ENCODE data around the gene GPSM1. TPM values are rescaled to one million over a fixed set of nuclear protein-coding genes. Genes with fewer than 3 reads are reported as not detected.
A peak's percentile ranks its signal among the peaks of the same experiment; 100 is the strongest.
"Not testable (repeated sequence)": the region's sequence is repeated elsewhere in the genome, so short reads cannot be mapped to it uniquely, and the experiment has no call there.

Gene GPSM1
- total RNA-seq, 2 donors from 2014 or later, result 8.5 to 12.3 TPM

DNA sequence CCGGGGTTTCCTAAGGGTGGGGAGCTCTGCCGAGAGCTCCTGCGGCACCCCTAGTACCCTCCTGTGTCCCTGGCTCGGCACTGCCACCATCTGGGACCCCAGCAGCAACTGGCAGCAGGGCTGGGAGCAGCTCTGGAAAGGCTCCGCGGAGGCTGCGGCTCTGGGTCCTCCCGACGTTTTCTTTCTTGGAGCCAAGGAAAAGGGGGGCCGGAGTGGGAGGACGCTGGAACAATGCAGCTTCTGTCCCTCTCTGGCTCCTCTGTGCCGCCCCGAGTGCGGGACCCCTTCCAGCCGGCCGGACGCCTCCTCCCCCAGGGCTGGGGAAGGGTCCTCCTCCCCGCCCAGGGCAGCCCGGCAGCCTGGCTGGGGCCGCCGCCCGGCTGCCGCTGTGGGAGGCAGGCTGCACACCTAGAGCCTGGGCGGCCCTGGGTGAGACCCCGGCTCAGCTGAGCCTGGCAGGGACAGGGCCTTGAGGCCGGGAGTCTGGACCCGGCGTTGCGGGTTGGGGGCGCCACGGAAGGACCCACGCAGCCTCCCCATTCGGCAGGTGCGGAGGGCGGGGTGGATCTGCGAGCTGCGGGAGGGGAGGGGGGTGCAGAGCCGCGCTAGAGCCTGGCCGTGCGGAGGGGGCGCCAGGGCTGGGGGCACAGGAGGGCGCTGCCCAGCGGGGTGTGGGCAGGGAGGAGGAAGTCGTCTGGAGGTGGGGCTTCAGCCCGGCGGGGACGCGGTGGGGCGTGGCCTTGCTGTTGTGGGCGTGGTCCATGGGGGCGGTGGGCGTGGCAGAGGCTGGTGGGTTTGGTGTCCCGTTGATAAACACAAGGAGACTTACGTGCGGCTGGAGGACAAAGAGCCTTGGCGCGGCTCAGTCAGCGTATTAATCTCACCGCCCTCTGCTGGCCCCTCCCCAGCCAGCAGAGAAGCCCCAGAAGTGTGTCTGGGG is 15.1 kb downstream of the GPSM1 start:
- DNase-seq (ENCODE audit: low spot score in 2 of 2) (peak in 1 of 2 donors; percentile 79), ATAC-seq (peak; percentile 17 to 82)
- Mint-ChIP-seq H3K9me3 (no peaks in the 10 kb centered on the region), H3K36me3 (no peaks in the 10 kb centered on the region), H3K27ac (no peak overlapping the region)

DNA sequence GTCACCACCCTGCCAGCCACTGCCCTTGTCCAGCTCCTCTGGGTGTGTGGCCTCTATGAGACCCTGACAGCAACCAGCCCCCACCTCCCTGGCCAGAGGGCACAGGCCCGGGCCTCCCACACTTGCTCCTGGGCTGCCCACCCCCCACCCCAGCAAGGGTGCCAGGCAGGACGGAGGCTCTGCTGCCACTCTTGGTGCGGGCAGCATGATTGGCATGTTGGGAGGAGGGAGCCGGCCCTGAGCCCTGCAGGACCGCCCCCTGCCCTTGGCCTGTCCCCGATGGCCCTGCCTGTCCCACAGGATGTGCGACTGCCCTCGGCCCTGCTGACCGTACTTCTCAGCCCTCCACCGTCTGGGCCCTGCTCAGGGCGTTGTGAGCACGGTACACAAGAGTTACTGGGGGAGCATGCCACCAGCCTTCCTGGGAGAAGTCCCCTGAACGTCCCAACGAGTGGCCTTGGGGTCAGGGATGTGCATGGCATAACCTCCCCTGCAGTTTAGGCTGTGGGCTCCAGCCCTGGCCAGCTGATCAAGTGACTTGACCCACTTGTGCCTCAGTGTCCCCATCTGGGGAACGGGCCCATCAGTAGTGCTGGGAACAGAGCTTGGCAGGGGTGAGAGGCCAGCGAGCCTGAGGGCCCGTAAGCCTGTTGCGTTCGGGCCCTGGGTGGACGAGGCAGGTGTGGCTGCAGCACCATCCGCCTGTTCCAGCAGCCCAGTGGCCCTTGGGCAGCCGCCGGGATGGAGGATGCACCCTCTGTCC is 16.0 kb downstream of the GPSM1 start:
- no peak for DNase-seq (ENCODE audit: low spot score in 2 of 2)
- Mint-ChIP-seq H3K36me3 (no peaks in the 10 kb centered on the region), H3K27ac (no peak overlapping the region), H3K9me3 (no peaks in the 10 kb centered on the region)
- ATAC-seq, result no peak

- no peak for ATAC-seq
- Mint-ChIP-seq H3K27ac (no peak overlapping the region), H3K36me3 (no peaks in the 10 kb centered on the region), H3K9me3 (no peaks in the 10 kb centered on the region)
- no peak for DNase-seq (ENCODE audit: low spot score in 2 of 2)
Observed at GRCh38 chr9:136343884-136344269, 16.5 kb downstream of the GPSM1 start.

- no peaks in the 10 kb centered on the region for H3K36me3 Mint-ChIP-seq
- H3K9me3 Mint-ChIP-seq, result no peaks in the 10 kb centered on the region
- H3K27ac Mint-ChIP-seq, result no peak overlapping the region
- DNase-seq (ENCODE audit: low spot score in 2 of 2) (no peak), ATAC-seq (no peak)
Observed at GRCh38 chr9:136344544-136345280, 17.4 kb downstream of the GPSM1 start.

- DNase-seq (ENCODE audit: low spot score in 2 of 2) (no peak), ATAC-seq (no peak)
- no peak overlapping the region for H3K27ac Mint-ChIP-seq
Observed at GRCh38 chr9:136345281-136346156, 18.2 kb downstream of the GPSM1 start.

GRCh38 chr9:136346157-136346481 is 18.8 kb downstream of the GPSM1 start:
- ATAC-seq (no peak), DNase-seq (ENCODE audit: low spot score in 2 of 2) (no peak)
- H3K9me3 Mint-ChIP-seq, result no peaks in the 10 kb centered on the region
- H3K36me3 Mint-ChIP-seq, result no peaks in the 10 kb centered on the region
- H3K27ac Mint-ChIP-seq, result no peak overlapping the region

More at GRCh38 chr9:136345281-136346156, 18.2 kb downstream of the GPSM1 start:
- H3K36me3 Mint-ChIP-seq, result no peaks in the 10 kb centered on the region
- no peaks in the 10 kb centered on the region for H3K9me3 Mint-ChIP-seq

DNA sequence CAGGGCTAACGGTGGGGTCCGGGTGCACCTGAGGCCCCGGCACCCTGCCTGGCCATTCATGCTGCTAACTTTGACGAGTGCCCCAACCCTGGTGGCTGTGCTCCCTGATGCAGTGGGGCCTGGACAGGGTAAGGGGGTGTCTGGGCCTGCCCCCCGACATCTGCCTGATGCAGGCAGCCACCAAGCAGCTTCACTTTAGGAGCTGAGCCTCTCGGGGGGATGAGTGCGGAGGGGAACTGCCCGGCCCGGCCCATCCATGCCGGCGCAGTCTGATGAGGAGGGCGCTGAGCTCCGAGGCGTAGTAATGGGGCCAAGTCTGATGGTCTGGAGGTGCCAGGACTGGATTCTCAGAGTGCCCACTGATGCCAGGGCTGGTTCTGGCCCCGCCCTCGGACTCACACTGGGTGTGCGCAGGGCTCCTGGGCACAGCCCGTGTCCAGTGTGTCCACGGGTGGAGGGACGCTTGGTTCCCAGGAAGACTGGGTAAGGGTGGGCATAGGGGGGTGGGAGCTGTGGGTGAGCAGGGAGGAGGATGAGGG is 19.7 kb downstream of the GPSM1 start:
- Mint-ChIP-seq H3K36me3 (no peaks in the 10 kb centered on the region), H3K27ac (no peak overlapping the region), H3K9me3 (no peaks in the 10 kb centered on the region)
- DNase-seq (ENCODE audit: low spot score in 2 of 2) (no peak), ATAC-seq (no peak)

DNA sequence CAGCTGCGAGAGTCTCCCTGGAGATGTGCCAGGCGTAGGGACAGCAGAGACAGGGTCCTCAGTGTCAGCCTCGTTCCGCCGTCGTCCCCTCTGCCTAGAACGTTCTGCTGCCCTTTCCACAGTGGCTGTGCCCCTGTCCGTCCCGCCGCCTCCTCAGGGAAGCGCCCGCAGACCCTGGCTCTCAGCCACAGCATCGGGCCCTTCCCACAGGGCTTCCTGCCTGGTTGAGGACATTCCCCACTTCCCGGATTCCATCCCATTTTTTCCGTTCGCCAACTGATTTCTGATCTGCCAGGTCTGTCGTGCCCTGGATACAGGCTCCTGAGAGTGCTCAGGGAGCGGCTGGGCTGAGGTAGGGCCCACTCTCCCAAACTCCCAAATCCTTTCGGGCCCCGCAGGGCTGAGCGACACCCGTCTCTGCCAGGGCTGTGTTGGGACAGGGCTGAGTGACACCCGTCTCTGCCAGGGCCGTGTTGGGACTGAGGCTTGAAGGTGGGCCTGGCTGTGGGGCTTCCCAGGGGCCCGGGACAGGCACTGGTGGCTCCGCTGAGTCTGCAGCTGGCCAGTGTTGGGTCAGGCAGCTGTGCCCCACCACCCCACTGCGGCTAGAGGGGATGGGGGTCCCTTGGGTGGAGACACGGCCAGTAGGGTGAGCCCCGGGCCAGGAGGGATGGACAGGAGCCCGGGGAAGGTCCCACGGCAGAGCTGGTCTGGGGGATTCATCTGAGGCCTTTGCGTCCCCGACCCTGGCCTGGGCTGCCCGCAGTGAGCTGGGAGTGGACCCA is 20.3 kb downstream of the GPSM1 start:
- DNase-seq (ENCODE audit: low spot score in 2 of 2) (no peak), ATAC-seq (no peak)
- H3K9me3 Mint-ChIP-seq, result no peaks in the 10 kb centered on the region
- no peak overlapping the region for H3K27ac Mint-ChIP-seq
- H3K36me3 Mint-ChIP-seq, result no peaks in the 10 kb centered on the region

GRCh38 chr9:136348691-136349090 is 21.4 kb downstream of the GPSM1 start:
- no peaks in the 10 kb centered on the region for H3K9me3 Mint-ChIP-seq

GRCh38 chr9:136349546-136349945 is 22.2 kb downstream of the GPSM1 start:
- Mint-ChIP-seq H3K27ac (no peak overlapping the region), H3K9me3 (no peaks in the 10 kb centered on the region), H3K36me3 (no peaks in the 10 kb centered on the region)
- DNase-seq (ENCODE audit: low spot score in 2 of 2) (no peak), ATAC-seq (no peak)

More at GRCh38 chr9:136348691-136349090, 21.4 kb downstream of the GPSM1 start:
- no peak for DNase-seq (ENCODE audit: low spot score in 2 of 2)
- no peaks in the 10 kb centered on the region for H3K36me3 Mint-ChIP-seq
- H3K27ac Mint-ChIP-seq, result no peak overlapping the region
- no peak for ATAC-seq

DNA sequence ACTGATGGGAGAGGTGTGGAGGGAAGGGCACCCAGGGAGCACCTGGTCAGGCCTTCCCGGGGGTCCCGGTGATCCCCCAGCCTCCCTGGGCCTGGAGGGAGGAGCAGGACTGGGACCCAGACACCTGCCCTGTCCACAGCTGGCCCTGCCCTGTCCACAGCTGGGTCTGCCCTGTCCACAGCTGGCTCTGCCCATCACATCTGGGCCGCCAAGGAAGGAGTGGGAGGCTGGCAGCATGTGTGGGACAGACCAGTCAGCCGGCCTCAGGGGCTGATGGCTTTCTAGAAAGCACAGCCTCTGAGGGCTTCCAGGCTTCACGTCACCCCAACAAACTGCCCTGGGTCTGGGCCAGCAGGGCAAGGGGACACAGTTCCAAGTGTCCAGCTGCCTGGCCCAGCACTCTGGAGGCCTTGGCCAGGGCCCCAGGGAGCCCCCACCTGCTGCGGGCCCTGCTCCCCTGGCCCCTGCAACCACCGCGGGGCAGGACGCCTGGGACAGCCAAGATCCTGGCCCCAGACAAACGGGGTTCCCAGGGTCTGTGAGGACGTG is 24.0 kb downstream of the GPSM1 start:
- Mint-ChIP-seq H3K27ac (no peak overlapping the region), H3K9me3 (no peaks in the 10 kb centered on the region), H3K36me3 (no peaks in the 10 kb centered on the region)
- ATAC-seq (no peak), DNase-seq (ENCODE audit: low spot score in 2 of 2) (no peak)

DNA sequence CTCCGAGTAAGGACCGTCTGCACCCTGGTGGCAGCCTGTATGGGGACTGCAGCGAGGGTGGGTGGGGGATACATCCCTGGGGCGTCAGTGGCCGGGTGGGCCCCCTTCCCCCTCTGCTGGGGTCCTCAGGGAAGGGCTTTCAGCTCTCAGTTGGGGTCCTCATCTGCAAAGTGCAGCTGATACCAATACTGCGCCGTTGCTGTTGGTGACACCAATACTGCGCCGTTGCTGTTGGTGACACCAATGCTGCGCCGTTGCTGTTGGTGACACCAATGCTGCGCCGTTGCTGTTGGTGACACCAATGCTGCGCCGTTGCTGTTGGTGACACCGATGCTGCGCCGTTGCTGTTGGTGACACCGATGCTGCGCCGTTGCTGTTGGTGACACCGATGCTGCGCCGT is 24.5 kb downstream of the GPSM1 start:
- not testable (repeated sequence) for ATAC-seq; H3K27ac Mint-ChIP-seq; H3K9me3 Mint-ChIP-seq; DNase-seq (ENCODE audit: low spot score in 2 of 2); H3K36me3 Mint-ChIP-seq

GRCh38 chr9:136352682-136353081 is 25.3 kb downstream of the GPSM1 start:
- no peak for DNase-seq (ENCODE audit: low spot score in 2 of 2)
- Mint-ChIP-seq H3K9me3 (no peaks in the 10 kb centered on the region), H3K36me3 (no peaks in the 10 kb centered on the region), H3K27ac (no peak overlapping the region)
- no peak for ATAC-seq

DNA sequence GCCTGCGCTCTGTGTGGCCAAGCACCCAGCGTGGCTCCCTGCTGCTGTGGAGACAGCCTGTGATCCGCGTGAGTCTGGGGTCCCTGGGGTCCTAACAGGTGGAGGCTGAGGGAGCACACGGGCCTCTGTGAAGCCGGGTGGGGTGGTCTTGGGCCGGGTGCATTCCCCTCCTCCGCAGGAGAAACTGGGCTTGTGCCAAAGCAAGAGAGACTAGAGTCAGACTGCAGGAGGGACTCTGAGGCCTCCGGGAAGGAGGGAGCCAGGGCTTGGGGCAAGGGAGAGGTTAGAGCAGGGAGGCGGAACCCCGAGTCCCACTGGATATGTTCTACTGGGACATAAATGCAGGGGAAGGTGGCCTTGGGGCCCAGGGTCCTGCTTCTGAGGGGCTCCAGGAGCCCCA is 25.7 kb downstream of the GPSM1 start:
- H3K9me3 Mint-ChIP-seq, result no peaks in the 10 kb centered on the region
- no peak overlapping the region for H3K27ac Mint-ChIP-seq
- DNase-seq (ENCODE audit: low spot score in 2 of 2), result no peak

More for the DNA sequence above, 25.7 kb downstream of the GPSM1 start:
- ATAC-seq, result no peak
- H3K36me3 Mint-ChIP-seq, result no peaks in the 10 kb centered on the region

Measured in activated naive CD4-positive, alpha-beta T cell treated with anti-CD3 and anti-CD28 coated beads, Interleukin-2, amount 50 U/mL, for 72 hours (primary cell).